ENCODE results near the gene PRL. TPM values are rescaled to one million over a fixed set of nuclear protein-coding genes. Genes with fewer than 3 reads are reported as not detected.

Gene PRL
- total RNA-seq, 1 donor: not detected

GRCh38 chr6:22320750-22321149 lies 23.9 kb upstream of the PRL start:
- no peak for TF ChIP-seq CTCF (IDR thresholded peaks at IDR 0.05; ENCODE audit: insufficient read depth, low read length)
- DNase-seq (ENCODE audit: low read depth): peak; percentile 78
- H3K4me3 ChIP-seq (ENCODE audit: low read depth, low read length): no peak overlapping the region

- no peak for DNase-seq (ENCODE audit: low read depth)
- no peak for TF ChIP-seq CTCF (IDR thresholded peaks at IDR 0.05; ENCODE audit: insufficient read depth, low read length)
- no peak overlapping the region for H3K4me3 ChIP-seq (ENCODE audit: low read depth, low read length)
Measured at GRCh38 chr6:22318404-22318803, 21.6 kb upstream of the PRL start.

- H3K4me3 ChIP-seq (ENCODE audit: low read depth, low read length): no peak overlapping the region
- no peak for TF ChIP-seq CTCF (IDR thresholded peaks at IDR 0.05; ENCODE audit: insufficient read depth, low read length)
- peak; percentile 12 for DNase-seq (ENCODE audit: low read depth)
Measured at GRCh38 chr6:22313796-22314195, 17.0 kb upstream of the PRL start.

- no peak for TF ChIP-seq CTCF (IDR thresholded peaks at IDR 0.05; ENCODE audit: insufficient read depth, low read length)
- no peak overlapping the region for H3K4me3 ChIP-seq (ENCODE audit: low read depth, low read length)
- DNase-seq (ENCODE audit: low read depth): no peak
Measured at GRCh38 chr6:22308939-22309338, 12.1 kb upstream of the PRL start.

- no peak overlapping the region for H3K4me3 ChIP-seq (ENCODE audit: low read depth, low read length)
- TF ChIP-seq CTCF (IDR thresholded peaks at IDR 0.05; ENCODE audit: insufficient read depth, low read length): no peak
- DNase-seq (ENCODE audit: low read depth): no peak
Measured at GRCh38 chr6:22306741-22307466, 10.1 kb upstream of the PRL start.

GRCh38 chr6:22302838-22303237 lies 6.0 kb upstream of the PRL start:
- TF ChIP-seq CTCF (IDR thresholded peaks at IDR 0.05; ENCODE audit: insufficient read depth, low read length): no peak
- no peak overlapping the region for H3K4me3 ChIP-seq (ENCODE audit: low read depth, low read length)
- DNase-seq (ENCODE audit: low read depth): no peak
